GF-D8 (cell line): Measurements from ENCODE around the gene GMDS.

ENCODE experiments used
- DNase-seq: peaks from one replicate; lab custom pipeline; 2025; lab: John Stamatoyannopoulos, UW

GMDS gene

DNA sequence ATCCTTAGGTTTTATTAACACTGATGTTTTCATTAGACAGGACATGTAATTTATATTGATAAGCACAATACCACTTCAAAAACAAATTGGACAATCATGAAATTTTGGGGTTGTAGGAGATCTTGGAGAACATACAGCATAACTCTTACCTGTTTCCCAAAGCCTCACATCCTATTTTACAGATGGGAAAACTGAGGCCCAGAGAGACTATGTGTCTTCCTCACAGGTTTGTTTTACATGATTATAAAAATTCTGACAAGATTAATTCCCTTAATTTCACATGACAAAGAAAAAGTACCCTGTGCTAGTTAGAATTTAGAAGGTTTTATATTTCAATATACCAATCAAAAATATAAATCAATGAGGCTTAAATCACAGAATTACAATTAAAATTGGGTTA is 145.5 kb downstream of the GMDS start:
- no peak for DNase-seq

GRCh38 chr6:2097464-2097863 is 147.9 kb downstream of the GMDS start:
- no peak for DNase-seq

DNA sequence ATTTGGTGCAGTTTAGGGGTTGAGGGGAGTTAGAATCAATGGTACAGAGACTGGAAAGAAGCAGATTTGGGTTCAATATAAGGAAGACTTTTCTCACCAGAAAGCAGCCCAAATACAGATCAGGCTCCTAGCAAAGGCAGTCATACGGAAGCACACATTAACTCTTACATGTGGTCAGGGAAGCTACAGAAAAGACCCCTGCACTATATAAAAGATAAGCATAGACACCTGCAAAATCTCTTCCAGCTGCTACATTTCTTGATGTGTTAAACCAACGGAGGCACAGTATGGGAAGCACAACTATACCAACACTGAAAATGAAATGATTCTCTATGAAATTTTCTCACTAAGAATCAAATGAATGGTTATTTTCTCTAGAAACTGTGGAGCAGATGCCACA is 150.8 kb downstream of the GMDS start:
- DNase-seq: no peak

- no peak for DNase-seq
Measured at GRCh38 chr6:2086326-2086965, 159.0 kb downstream of the GMDS start.

DNA sequence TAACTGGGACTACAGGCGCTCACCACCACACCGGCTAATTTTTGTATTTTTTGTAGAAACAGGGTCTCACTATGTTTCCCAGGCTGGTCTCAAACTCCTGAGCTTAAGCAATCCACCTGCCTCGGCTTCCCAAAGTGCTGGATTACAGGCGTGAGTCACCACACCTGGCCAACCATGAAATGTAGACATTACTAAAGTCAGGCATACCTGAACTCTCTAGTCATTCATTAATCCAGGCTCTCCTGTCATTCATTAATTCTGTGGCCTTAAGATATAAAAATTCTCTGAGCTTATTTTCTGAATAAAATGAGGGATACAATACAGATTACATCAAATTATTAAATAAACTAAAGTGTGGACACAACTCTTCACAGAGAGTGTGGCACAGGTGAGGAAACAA is 159.7 kb downstream of the GMDS start:
- DNase-seq: no peak

GRCh38 chr6:2081155-2082138 is 164.0 kb downstream of the GMDS start:
- no peak for DNase-seq

DNA sequence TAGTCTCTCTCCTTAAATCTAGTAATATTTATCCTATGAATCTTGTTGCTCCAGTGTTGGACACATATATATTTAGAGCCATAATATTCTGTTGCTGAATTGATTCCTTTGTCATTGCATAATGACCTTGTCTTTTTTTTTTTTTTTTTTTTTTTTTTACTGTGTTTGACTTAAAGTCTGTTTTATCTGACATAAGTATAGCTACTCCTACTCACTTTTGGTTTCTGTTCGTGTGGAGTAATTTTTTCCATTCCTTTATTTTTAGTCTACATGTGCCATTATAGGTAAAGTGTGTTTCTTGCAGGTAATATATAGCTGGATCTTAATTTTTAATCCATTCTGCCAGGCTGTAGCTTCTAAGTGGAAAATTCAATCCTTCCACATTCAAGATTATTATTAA is 166.5 kb downstream of the GMDS start:
- DNase-seq: no peak

DNA sequence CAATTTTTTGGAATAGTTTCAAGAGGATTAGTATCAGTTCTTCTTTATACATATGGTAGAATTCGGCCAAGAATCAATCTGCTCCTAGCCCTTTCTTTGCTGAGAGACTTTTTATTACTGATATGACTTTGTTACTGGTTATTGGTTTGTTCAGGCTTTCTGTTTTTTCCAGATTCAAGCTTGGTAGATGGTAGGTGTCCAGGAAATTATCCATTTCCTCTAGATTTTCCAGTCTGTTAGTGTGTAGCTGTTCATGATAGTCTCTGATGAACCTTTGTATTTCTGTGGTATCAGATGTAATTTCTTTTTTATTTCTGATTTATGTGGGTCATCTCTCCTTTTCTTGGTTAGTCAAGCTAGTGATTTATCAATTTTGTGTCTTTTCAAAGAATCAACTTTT is 167.6 kb downstream of the GMDS start:
- DNase-seq: no peak

GRCh38 chr6:2073476-2073875 is 171.9 kb downstream of the GMDS start:
- no peak for DNase-seq

DNA sequence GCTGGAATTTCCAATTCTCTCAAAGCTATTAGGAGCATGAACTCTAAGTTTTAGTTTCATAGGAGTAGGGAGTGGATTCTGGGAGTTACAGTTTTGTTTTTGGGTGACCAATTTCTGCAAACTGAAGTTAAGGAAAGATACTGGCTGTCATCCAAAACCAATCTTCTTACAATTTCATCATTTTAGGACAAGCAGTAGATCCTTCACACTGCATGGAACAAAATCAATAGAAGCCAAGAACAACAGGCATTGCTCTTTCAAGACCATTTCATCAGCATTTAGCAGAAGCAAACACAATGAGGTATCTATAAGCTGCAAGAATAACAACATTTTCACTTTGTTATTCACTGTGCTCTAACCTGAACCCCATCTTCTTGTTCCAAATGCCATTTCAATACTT is 173.0 kb downstream of the GMDS start:
- no peak for DNase-seq

DNA sequence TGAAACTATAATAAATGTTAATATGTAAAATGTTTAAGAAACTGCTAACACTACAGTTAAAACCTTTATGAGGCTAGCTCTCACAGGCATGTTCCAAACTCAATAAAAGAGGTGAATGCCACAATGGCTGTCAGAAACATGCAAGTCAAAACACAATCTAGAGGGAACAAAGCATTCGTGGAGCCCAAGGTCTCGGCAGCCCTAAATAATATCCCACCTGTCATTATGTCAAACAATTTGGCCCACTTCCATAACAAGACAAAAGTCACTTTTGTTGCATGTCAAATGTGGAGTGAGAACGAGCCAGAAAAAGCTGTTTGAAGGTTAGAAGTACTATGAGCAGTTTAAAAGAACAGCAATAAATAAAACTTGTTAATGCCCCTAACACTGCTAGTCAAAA is 181.9 kb downstream of the GMDS start:
- DNase-seq: no peak

GRCh38 chr6:2061880-2062279 is 183.5 kb downstream of the GMDS start:
- DNase-seq: no peak

DNA sequence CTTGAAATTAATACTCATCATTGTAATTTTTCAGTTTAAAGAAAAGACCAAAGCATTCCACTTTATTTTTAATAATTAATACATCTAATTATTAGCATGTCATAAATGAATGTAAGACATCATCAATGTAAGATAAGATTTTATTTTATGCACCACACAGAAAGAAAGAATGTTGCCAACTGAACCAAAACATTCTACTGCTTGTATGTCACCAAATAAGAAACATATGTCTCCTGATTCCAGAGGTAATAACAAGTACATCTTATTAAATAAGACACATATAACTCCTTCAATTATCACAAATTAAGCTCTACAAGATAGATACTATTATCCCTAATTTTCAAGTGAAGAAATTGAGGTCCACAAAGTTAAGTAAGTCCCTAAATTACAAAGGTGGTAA is 189.5 kb downstream of the GMDS start:
- no peak for DNase-seq

DNA sequence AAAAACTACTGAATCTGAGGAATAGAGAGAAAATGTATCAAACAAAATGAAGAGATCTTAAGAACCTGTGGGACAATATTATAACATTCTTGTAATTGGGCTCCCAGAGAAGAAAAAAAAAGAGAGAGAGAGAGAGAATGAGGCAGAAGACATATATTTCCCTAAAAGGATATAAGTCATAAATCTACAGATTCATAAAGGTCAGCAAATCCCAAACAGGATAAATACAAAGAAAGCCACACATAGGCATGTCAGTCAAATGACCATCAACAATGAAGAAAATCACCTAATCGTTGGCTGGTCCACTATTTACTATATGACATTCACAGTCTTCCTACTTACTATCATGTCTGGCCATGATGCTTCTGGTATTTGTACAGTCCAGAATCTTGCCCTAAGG is 190.3 kb downstream of the GMDS start:
- no peak for DNase-seq

DNA sequence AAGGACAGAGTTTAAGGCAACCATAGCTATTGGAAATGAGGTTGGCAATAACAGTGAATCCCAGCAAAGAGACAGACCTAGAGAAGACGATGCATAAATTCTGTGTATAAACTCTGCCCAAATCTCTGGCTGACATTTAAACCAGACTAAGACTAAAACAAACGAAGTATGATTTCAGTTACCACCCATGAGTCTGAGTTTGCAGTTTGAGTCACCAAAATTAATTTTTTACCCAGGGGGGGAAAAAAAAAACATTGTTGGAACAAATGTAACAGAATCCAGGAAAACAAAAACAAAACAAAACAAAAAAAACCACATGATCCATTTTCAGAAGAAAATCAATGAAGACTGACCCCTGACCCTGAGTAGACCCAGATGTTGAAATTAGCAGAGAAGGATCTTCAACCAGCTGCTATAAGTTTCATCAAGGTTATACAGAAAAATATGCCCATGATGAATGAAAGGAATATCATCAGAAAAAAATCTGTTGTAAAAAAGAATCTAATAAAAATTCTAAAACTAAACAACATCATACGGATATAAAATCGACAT is 190.8 kb downstream of the GMDS start:
- no peak for DNase-seq

- no peak for DNase-seq
Measured at GRCh38 chr6:2053691-2054090, 191.7 kb downstream of the GMDS start.

GRCh38 chr6:2047855-2048254 is 197.6 kb downstream of the GMDS start:
- DNase-seq: no peak

GRCh38 chr6:2044192-2044591 is 201.2 kb downstream of the GMDS start:
- DNase-seq: no peak

DNA sequence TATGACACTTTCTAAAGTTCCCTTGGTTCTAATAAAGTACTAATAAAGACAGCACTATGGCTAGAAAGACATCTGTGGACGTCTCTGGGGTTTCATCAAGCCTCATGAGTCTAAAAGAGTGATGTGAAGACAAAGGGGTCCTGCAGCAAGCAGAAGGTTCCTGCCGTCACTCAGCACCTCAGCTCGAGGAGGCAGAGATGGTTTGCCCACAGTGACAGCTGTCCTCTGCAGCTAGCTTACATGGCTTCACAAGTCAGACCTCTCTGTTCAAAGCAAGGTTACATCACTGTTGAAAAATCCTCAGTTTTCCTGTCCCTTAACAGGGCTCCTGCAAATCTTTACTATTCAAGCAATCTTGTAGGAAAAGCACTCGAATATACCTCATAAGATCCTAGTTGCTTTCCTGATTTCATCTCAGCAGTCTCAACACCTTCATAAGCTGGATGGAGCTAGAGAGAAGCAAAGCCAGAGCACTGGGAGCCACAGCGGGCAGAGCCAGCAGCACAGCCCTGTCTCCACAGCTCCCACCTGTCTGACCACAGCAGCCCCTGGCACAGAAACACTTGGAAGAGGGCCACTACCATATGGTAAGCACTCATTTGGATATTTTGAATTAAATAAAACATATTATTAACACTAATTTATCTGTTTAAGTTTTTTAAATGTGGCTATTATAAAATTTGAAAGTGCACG is 202.3 kb downstream of the GMDS start:
- DNase-seq: no peak

DNA sequence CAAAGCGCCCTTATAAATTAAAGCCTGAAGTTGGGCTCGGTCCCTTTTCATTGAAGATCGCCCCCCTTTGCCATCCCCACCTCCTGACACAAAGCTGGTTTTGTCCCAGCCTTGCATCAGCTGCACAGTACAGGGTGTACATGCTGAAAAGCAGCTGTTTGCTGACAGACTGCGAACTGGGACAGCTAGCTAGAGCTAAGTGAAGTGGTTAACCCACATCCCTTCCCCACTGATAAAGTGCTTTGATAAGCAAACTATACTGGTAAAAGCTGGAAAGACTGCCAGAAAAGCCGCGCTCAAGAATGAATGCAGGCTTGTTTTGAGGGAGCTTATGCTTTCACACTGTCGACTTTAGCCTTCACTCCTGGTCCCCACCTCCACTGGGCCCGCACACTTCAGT is 207.3 kb downstream of the GMDS start:
- DNase-seq: peak; percentile 58

DNA sequence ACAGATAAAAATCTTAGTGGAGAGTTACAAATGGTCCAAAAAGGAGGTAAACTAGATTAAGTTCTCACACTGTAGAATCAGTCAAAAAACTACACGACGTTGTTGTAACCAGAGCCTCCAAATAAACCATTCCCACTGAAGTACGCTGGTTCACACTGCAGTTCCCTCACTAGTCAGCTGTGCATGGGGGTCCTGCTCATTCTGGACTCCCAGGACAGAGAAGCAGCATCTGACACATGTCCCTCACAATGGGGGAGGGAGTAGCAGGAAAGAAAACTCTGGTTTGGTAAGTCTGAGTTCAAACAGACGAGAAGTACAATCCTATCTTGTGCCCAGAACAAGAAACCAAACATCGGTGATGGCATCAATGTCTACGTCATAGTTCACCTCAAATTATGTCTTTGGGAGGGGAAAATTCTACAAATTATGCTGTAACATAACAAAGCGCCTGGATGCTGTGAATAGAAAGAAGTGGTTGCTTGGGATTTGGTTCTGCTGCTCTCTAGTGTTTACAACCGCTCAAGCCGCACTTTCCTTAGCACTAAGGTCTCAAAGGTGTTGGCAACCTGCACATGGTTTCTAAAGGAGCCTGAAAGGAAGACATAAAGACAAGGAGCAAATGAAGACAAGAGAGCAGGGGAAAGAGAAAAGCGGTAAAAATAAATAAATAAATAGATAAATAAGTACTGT is 208.0 kb downstream of the GMDS start:
- DNase-seq: no peak

- DNase-seq: no peak
Measured at GRCh38 chr6:2036710-2037023, 208.7 kb downstream of the GMDS start.
